HG02852 (cell line): ENCODE results near the gene UGT1A5.

Experiments used
- ATAC-seq: cut with Tn5 transposase; IDR thresholded peaks from one replicate; pipeline ENCODE4 v1.9.1; 2021; ENCODE audit warnings: mild to moderate bottlenecking, moderate library complexity; ENCODE audit not compliant: unreplicated experiment

UGT1A5 gene

DNA sequence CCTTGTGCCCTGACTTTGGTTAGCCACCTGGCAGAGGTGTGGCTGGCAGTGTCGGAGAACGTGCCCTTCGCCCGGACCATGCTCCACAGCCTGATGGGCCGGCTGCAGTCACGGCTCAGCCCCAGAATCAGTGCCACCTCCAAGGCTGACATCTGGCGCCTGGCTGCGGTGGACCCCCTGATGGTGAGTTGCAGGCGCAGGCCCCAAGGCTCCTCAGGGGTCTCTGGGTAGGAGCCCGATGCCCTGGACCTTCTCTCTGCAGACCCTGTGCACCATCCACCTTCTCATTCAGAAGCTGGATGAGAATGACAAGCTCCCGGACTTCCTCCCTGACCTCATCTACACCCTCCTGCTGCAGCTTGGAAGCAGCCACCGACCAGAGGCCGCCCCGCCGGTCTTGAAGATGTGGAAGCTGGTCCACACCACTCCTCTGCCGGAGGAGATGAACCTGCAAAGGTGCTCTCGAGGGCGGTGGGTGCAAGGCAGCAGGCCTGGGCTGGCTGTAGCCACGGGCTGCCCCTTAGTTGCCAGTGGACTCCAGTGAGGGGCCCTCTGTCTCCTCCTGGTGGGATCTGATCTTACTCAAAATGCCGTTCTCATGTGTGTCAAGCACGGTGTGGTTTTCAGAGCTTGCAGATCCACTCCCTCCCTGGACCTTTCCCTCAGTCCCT, 109.5 kb downstream of the UGT1A5 start:
- no peak for ATAC-seq
